H1 (cell line): ENCODE results near the gene FAM114A2. TPM values are rescaled to one million over a fixed set of nuclear protein-coding genes. Genes with fewer than 3 reads are reported as not detected.

Experiments used
- CTCF ChIA-PET: fragments of 300-600 bp; sonication (Branson Sonifier 250); formaldehyde crosslinking; loops from one replicate; lab custom pipeline; 2021; ENCODE audit not compliant: partially characterized antibody; lab: Charles Lee
- POLR2A ChIA-PET: fragments of 300-600 bp; sonication (Branson Sonifier 250); formaldehyde crosslinking; loops from one replicate; lab custom pipeline; 2021; ENCODE audit warnings: inconsistent platforms; ENCODE audit not compliant: partially characterized antibody; lab: Charles Lee
- DNase-seq, 2 experiments: peaks; one replicate each; pipeline versions ENCODE4 v3.0.0 to v3.0.0-alpha.2; 2010 to 2022; ENCODE audit warnings: low spot score in 2 of 2, low read depth in 1 of 2, mixed read lengths in 1 of 2
- FAIRE-seq: peaks from 2 replicates; lab custom pipeline; 2011; peaks lifted over from hg19 to GRCh38; lab: Jason Lieb, UNC
- H2AFZ ChIP-seq: 2 replicates; pipeline ENCODE4 v1.8.1; 2012; ENCODE audit warnings: low read length, inconsistent platforms
- H2AK5ac ChIP-seq: 2 replicates; pipeline ENCODE4 v1.6.1; 2013; ENCODE audit warnings: low read depth, low read length
- H2BK120ac ChIP-seq: replicated peaks from 2 replicates; pipeline ENCODE3; 2013; ENCODE audit warnings: low read depth, low read length, inconsistent platforms
- H2BK12ac ChIP-seq: 2 replicates; pipeline ENCODE4 v1.6.1; 2013; ENCODE audit warnings: low read depth, low read length
- H2BK15ac ChIP-seq: 2 replicates; pipeline ENCODE4 v1.6.1; 2013; ENCODE audit warnings: low read length
- H2BK20ac ChIP-seq: 2 replicates; pipeline ENCODE4 v1.6.1; 2013; ENCODE audit warnings: low read length
- H2BK5ac ChIP-seq: 2 replicates; pipeline ENCODE4 v1.6.1; 2013; ENCODE audit warnings: low read depth, low read length
- H3K14ac ChIP-seq: 2 replicates; pipeline ENCODE4 v1.6.1; 2013; ENCODE audit warnings: inconsistent platforms; ENCODE audit not compliant: insufficient read length
- H3K18ac ChIP-seq: 2 replicates; pipeline ENCODE4 v1.6.1; 2013; ENCODE audit warnings: low read length; ENCODE audit errors: extremely low read depth
- H3K23ac ChIP-seq: 2 replicates; pipeline ENCODE4 v1.6.1; 2013; ENCODE audit warnings: inconsistent platforms; ENCODE audit not compliant: insufficient read length
- H3K23me2 ChIP-seq: 2 replicates; pipeline ENCODE4 v1.6.1; 2013; ENCODE audit warnings: low read depth, low read length
- H3K27ac ChIP-seq: 2 replicates; pipeline ENCODE4 v1.6.1; 2011; ENCODE audit warnings: low read depth, low read length, inconsistent platforms
- H3K27me3 ChIP-seq, 4 experiments: replicated peaks in 1 of 4; 1 replicate in 1 of 4; 2 replicates in 3 of 4; pipeline versions ENCODE4 v1.6.1 to v1.8.1; 2011 to 2013; ENCODE audit warnings: low read length in 3 of 4, mild to moderate bottlenecking in 3 of 4, inconsistent platforms in 2 of 4, mixed read lengths in 2 of 4, moderate library complexity in 1 of 4; ENCODE audit not compliant: control insufficient read depth in 3 of 4, insufficient read depth in 3 of 4; ENCODE audit errors: extremely low read depth in 1 of 4
- H3K36me3 ChIP-seq, 4 experiments: 2 replicates each; pipeline versions ENCODE4 v1.6.1 to v1.8.1; 2011 to 2013; ENCODE audit warnings: mild to moderate bottlenecking in 4 of 4, low read length in 3 of 4, moderate library complexity in 2 of 4, control low read depth in 1 of 4, inconsistent platforms in 1 of 4; ENCODE audit not compliant: insufficient read depth in 4 of 4, control insufficient read depth in 2 of 4
- H3K4ac ChIP-seq: replicated peaks from 2 replicates; pipeline ENCODE3; 2013; ENCODE audit warnings: low read length, low read depth, mixed read lengths, inconsistent platforms; ENCODE audit not compliant: insufficient read length
- H3K4me1 ChIP-seq, 4 experiments: replicated peaks in 1 of 4; 1 replicate in 1 of 4; 2 replicates in 3 of 4; pipeline versions ENCODE4 v1.6.1 to v1.8.1; 2011 to 2013; ENCODE audit warnings: low read length in 3 of 4, inconsistent platforms in 2 of 4, mixed read lengths in 1 of 4; ENCODE audit not compliant: insufficient read depth in 4 of 4, control insufficient read depth in 3 of 4
- H3K4me2 ChIP-seq, 2 experiments: 2 replicates each; pipeline versions ENCODE4 v1.6.1 to v1.8.1; 2011 to 2013; ENCODE audit warnings: low read depth in 2 of 2, low read length in 2 of 2, control low read depth in 1 of 2, inconsistent platforms in 1 of 2, mild to moderate bottlenecking in 1 of 2; ENCODE audit not compliant: insufficient read depth in 1 of 2
- H3K4me3 ChIP-seq, 4 experiments: fragments of 200-600, 300-600 bp in 1 of 4; sonication (generic), shearing (Covaris generic), sonication (Bioruptor Twin) in 1 of 4; 2 replicates each; pipeline versions ENCODE4 v1.5.1 to v1.8.1; 2011 to 2016; ENCODE audit warnings: low read length in 4 of 4, low read depth in 3 of 4, control low read depth in 2 of 4, inconsistent platforms in 2 of 4, mild to moderate bottlenecking in 2 of 4, mixed read lengths in 1 of 4, moderate library complexity in 1 of 4; ENCODE audit not compliant: insufficient read depth in 2 of 4; ENCODE audit errors: extremely low read depth in 1 of 4
- H3K56ac ChIP-seq: replicated peaks from 2 replicates; pipeline ENCODE3; 2013; ENCODE audit warnings: low read depth, mild to moderate bottlenecking, mixed read lengths, low read length, inconsistent platforms; ENCODE audit not compliant: insufficient read length
- H3K79me1 ChIP-seq: 2 replicates; pipeline ENCODE4 v1.6.1; 2013; ENCODE audit warnings: low read depth, low read length, control low read depth
- H3K79me2 ChIP-seq, 2 experiments: 2 replicates each; pipeline versions ENCODE4 v1.6.1 to v1.8.1; 2012 to 2013; ENCODE audit warnings: low read length in 2 of 2, mild to moderate bottlenecking in 2 of 2, inconsistent platforms in 1 of 2; ENCODE audit not compliant: insufficient read depth in 2 of 2, control insufficient read depth in 1 of 2
- H3K9ac ChIP-seq, 4 experiments: replicated peaks in 1 of 4; 1 replicate in 1 of 4; 2 replicates in 3 of 4; pipeline versions ENCODE4 v1.6.1 to v1.8.1; 2011 to 2013; ENCODE audit warnings: low read depth in 3 of 4, low read length in 3 of 4, control low read depth in 2 of 4, mild to moderate bottlenecking in 2 of 4, moderate library complexity in 2 of 4, inconsistent platforms in 1 of 4; ENCODE audit errors: extremely low read depth in 1 of 4
- H3K9me3 ChIP-seq, 2 experiments: 2 replicates each; pipeline versions ENCODE4 v1.6.1 to v1.8.1; 2012 to 2013; ENCODE audit warnings: mild to moderate bottlenecking in 2 of 2, moderate library complexity in 2 of 2, control low read depth in 1 of 2, inconsistent platforms in 1 of 2, low read depth in 1 of 2, low read length in 1 of 2, mixed read lengths in 1 of 2; ENCODE audit not compliant: insufficient read depth in 2 of 2
- H4K20me1 ChIP-seq, 2 experiments: replicated peaks in 1 of 2; 2 replicates each; pipeline versions ENCODE3 to v1.8.1; 2011 to 2013; ENCODE audit warnings: inconsistent platforms in 2 of 2, low read length in 2 of 2, mild to moderate bottlenecking in 1 of 2; ENCODE audit not compliant: insufficient read depth in 2 of 2, control insufficient read depth in 1 of 2
- H4K5ac ChIP-seq: 2 replicates; pipeline ENCODE4 v1.6.1; 2013; ENCODE audit warnings: low read length, low read depth, mixed read lengths, inconsistent platforms; ENCODE audit not compliant: insufficient read length
- H4K8ac ChIP-seq: 2 replicates; pipeline ENCODE4 v1.8.0; 2013; ENCODE audit warnings: mild to moderate bottlenecking, moderate library complexity, low read length, inconsistent platforms; ENCODE audit not compliant: insufficient read depth; ENCODE audit errors: extremely low read depth
- H4K91ac ChIP-seq: replicated peaks from 2 replicates; pipeline ENCODE3; 2013; ENCODE audit warnings: low read length, mixed read lengths, inconsistent platforms; ENCODE audit not compliant: insufficient read length
- RAD21 ChIP-seq, 2 experiments: IDR thresholded peaks in 1 of 2; conservative IDR thresholded peaks in 1 of 2; 2 replicates each; pipeline ENCODE4 v1.6.1; 2011; ENCODE audit warnings: low read depth in 2 of 2, low read length in 2 of 2, improper control_type of control experiment in 1 of 2, inconsistent platforms in 1 of 2, mild to moderate bottlenecking in 1 of 2, moderate library complexity in 1 of 2
- TBP ChIP-seq: IDR thresholded peaks from 2 replicates; pipeline ENCODE4 v1.6.1; 2011; ENCODE audit warnings: low read depth, low read length, improper control_type of control experiment
- TEAD4 ChIP-seq: IDR thresholded peaks from 2 replicates; pipeline ENCODE4 v1.6.1; 2012; ENCODE audit warnings: low read depth, low read length, inconsistent platforms, mixed read lengths
- WGBS, 2 experiments: shearing (Covaris generic) in 1 of 2; methylation state at CpG; one replicate each; pipeline versions ENCODE4 v1.1.6 to v1.1.7; 2013 to 2015; ENCODE audit warnings: low lambda C conversion rate in 2 of 2, mixed read lengths in 2 of 2, inconsistent platforms in 1 of 2, low coverage in 1 of 2, missing lambda C conversion rate in 1 of 2; ENCODE audit not compliant: insufficient replicate concordance in 2 of 2, insufficient coverage in 1 of 2, insufficient read length in 1 of 2; ENCODE audit errors: extremely low coverage in 1 of 2, missing lambda C conversion rate in 1 of 2; 5-methylcytosine and 5-hydroxymethylcytosine counted together
- polyA plus RNA-seq, 7 experiments: library from polyadenylated mRNA; depleted of rRNA in 3 of 7; stranded (reverse) in 5 of 7; unstranded in 2 of 7; fragments of >200 nt in 5 of 7; fragments of 200-250 nt in 2 of 7; gene quantifications; 1 replicate in 5 of 7; 2 replicates in 1 of 7; 4 replicates in 1 of 7; pipeline versions ENCODE4 v1.2.1 to v1.2.3, GENCODE V29; 2011 to 2013; ENCODE audit warnings: missing spikeins in 2 of 7, mixed read lengths in 2 of 7
- total RNA-seq: library from RNA; stranded (reverse); fragmentation: NEBNext Ultra II Directional; extraction: Animal tissue kit (Norgen Biotek cat#: 25700); gene quantifications from 2 replicates; pipeline ENCODE4 v1.2.1, GENCODE V29; 2021
- TF ChIP-seq, protein P1 (sequence below), 3 experiments: IDR thresholded peaks; 1 replicate in 2 of 3; 2 replicates in 1 of 3; pipeline versions ENCODE4 v1.5.1 to v1.6.1; 2011; ENCODE audit warnings: low read length in 3 of 3, mild to moderate bottlenecking in 3 of 3, inconsistent platforms in 2 of 3, low read depth in 1 of 3, moderate library complexity in 1 of 3; ENCODE audit not compliant: insufficient read depth in 1 of 3; ENCODE audit errors: control extremely low read depth in 1 of 3

FAM114A2 gene
- total and polyA plus RNA-seq, 2 of the 8 experiments (the other 6 are each of a cell fraction or from before 2014, with no cell fraction given): 3.8 to 9.2 TPM

DNA sequence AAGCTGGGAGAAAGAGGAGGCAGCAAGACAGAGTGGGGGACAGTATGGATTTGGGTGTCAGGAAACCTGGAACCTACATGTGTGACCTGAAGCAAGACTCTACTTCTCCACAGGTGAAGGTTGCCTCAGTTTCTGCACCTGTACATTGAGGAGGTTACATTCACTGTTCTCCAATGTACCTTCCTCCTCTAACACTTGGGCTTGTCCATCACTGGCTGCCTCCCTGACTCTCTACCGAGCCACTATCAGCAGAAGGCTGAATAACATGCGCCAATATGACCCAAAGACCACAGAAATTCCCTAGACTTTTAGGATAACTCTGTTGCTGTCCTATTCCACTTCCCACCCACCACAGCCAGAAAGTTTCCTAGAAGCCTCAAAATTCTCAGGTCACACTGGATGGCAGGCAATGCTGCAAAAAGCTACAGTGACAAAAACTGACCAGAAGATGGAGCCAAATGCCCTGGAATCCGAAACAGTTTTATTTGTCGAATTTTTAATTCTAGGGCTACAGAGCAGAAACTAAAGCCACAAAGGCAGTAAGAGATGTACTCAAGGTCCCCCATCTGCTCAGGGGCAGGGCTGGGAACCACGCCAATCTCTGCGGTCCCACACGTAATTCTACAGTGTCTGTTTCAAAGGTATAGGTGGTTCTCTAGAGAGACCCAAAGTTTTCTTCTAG lies 64.4 kb downstream of the FAM114A2 start:
- Histone ChIP-seq H3K18ac (no peak overlapping the region), H3K4me1 (no peaks in the 10 kb centered on the region), H2AFZ (no peak overlapping the region)
- TF ChIP-seq RAD21 (IDR thresholded peaks at IDR 0.05 in 1 of 2, conservative IDR thresholded peaks at IDR 0.05 in 1 of 2; ENCODE audit: low read depth in 2 of 2, low read length in 2 of 2): peak; percentile 93 to 96
- no peak for TF ChIP-seq TBP
- TF ChIP-seq, protein P1, sequence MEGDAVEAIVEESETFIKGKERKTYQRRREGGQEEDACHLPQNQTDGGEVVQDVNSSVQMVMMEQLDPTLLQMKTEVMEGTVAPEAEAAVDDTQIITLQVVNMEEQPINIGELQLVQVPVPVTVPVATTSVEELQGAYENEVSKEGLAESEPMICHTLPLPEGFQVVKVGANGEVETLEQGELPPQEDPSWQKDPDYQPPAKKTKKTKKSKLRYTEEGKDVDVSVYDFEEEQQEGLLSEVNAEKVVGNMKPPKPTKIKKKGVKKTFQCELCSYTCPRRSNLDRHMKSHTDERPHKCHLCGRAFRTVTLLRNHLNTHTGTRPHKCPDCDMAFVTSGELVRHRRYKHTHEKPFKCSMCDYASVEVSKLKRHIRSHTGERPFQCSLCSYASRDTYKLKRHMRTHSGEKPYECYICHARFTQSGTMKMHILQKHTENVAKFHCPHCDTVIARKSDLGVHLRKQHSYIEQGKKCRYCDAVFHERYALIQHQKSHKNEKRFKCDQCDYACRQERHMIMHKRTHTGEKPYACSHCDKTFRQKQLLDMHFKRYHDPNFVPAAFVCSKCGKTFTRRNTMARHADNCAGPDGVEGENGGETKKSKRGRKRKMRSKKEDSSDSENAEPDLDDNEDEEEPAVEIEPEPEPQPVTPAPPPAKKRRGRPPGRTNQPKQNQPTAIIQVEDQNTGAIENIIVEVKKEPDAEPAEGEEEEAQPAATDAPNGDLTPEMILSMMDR (IDR thresholded peaks at IDR 0.05; ENCODE audit: control extremely low read depth in 1 of 3, insufficient read depth in 1 of 3, low read depth in 1 of 3, low read length in 3 of 3): peak in 2 of 3 experiments; percentile 71 to 74; a peak in 3 of 4 replicates
- TF ChIP-seq TEAD4: peak; percentile 26; the same call in 1 of the 2 replicates
- TF ChIP-seq, all 59 proteins: peak for 3
- Histone ChIP-seq H3K14ac (no peak overlapping the region), H3K23ac (no peak overlapping the region), H3K36me3 (no peaks in the 10 kb centered on the region), H2BK12ac (0 out of 2 replicates have a peak overlapping the region, but pooled peaks have one; percentile 42), H3K79me2 (no peaks in the 10 kb centered on the region), H3K27ac (no peak overlapping the region), H3K9ac (no peak overlapping the region), H4K91ac (no peak overlapping the region), H3K4ac (no peak overlapping the region), H3K27me3 (peaks cover 0 to 2% (median 0%) of the 10 kb centered on the region in 4 experiments; a peak in 1 of 7 replicates), H3K23me2 (peaks cover 2% of the 10 kb centered on the region; the same call in 1 of the 2 replicates), H3K4me2 (no peak overlapping the region), H3K4me3 (no peak overlapping the region), H3K56ac (no peak overlapping the region), H2BK5ac (no peak overlapping the region), H2BK15ac (peak overlapping the region; percentile 54; the same call in 1 of the 2 replicates), H2AK5ac (no peak overlapping the region), H2BK20ac (0 out of 2 replicates have a peak overlapping the region, but pooled peaks have one; percentile 84), H3K9me3 (no peaks in the 10 kb centered on the region), H3K79me1 (no peaks in the 10 kb centered on the region), H4K20me1 (no peaks in the 10 kb centered on the region), H2BK120ac (no peak overlapping the region), H4K5ac (no peak overlapping the region), H4K8ac (no peak overlapping the region; the same call in 1 of the 2 replicates)
- DNase-seq (peak in 1 of 2 experiments; percentile 60), FAIRE-seq (peak; percentile 91)
- WGBS, 2 experiments: 26% methylated on average over 7 of the region's 7 CpGs; no CpG with 5 or more reads in 1 of the 2 experiments
- ChIA-PET CTCF (interaction anchor here (0.6 to 4.4 kb wide), 37 partner anchors 8 to 665 kb away, joined by 3 to 41 read pairs (median 4); no protein-coding TSS in a partner anchor), POLR2A (interaction anchor here (0.6 kb wide), 1 partner anchor 235 kb away, joined by 3 read pairs; no protein-coding TSS in a partner anchor)
